Measurements from ENCODE around the gene JMJD7.

JMJD7 gene

GRCh38 chr15:41885321-41885720 lies 57.4 kb downstream of the JMJD7 start:
- no peak for DNase-seq

GRCh38 chr15:41885841-41886240 lies 57.9 kb downstream of the JMJD7 start:
- DNase-seq: no peak

- DNase-seq: no peak
These were observed 58.8 kb downstream of the JMJD7 start for GRCh38 chr15:41886741-41887140.

GRCh38 chr15:41887161-41887560 lies 59.3 kb downstream of the JMJD7 start:
- no peak for DNase-seq

All from activated CD4-positive, alpha-beta T cell treated with anti-CD3 and anti-CD28 coated beads, Interleukin-10, Interleukin-2, amounts not matched to agents 100 ng/mL and 50 ng/mL, durations not matched to agents 16 hours and 8 hours (primary cell).